HCT116 (cell line): ENCODE measurements around the gene C11orf21.

Source experiments
- ELF1 ChIP-seq: IDR thresholded peaks from 2 replicates; pipeline ENCODE4 v1.6.1; 2012; ENCODE audit warnings: low read depth, borderline replicate concordance
- JUND ChIP-seq: IDR thresholded peaks from 2 replicates; pipeline ENCODE4 v1.6.1; 2012
- POLR2AphosphoS5 ChIP-seq: IDR thresholded peaks from 2 replicates; pipeline ENCODE4 v1.6.1; 2011; ENCODE audit warnings: mild to moderate bottlenecking, low read depth, low read length, moderate library complexity
- TF ChIP-seq, protein P1 (sequence below): IDR thresholded peaks from 2 replicates; pipeline ENCODE4 v1.6.1; 2012
- TF ChIP-seq, protein P2 (sequence below): IDR thresholded peaks from 2 replicates; pipeline ENCODE4 v1.6.1; 2012; ENCODE audit warnings: low read depth
- TF ChIP-seq, protein P3 (sequence below): IDR thresholded peaks from 2 replicates; pipeline ENCODE4 v1.6.1; 2012
- TF ChIP-seq, protein P4 (sequence below), 3 experiments: fragments of 200-600 bp in 1 of 3; sonication (generic) in 1 of 3; IDR thresholded peaks in 2 of 3; conservative IDR thresholded peaks in 1 of 3; 2 replicates each; pipeline ENCODE4 v1.5.1; 2012 to 2017; ENCODE audit warnings: low read depth in 2 of 3, low read length in 2 of 3, antibody characterized with exemption in 1 of 3, borderline replicate concordance in 1 of 3, control low read depth in 1 of 3, mild to moderate bottlenecking in 1 of 3, mixed read lengths in 1 of 3, mixed run types in 1 of 3, moderate library complexity in 1 of 3; ENCODE audit not compliant: insufficient read depth in 1 of 3

DNA sequence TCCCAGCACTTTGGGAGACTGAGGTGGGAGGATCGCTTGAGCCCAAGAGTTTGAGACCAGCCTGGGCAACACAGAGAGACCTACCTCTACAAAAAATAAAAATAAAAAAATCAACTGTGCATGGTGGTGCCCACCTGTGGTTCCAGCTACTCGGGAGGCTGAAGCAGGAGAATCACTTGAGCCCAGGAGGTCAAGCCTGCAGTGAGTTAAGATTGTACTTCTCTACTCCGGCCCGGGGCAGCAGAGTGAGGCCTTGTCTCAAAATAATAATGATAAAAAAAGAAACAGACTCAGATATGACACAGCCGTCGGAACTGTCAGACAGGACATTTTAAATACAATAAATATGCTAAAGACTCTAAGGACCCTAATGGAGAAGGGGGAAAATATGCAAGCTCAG lies 49.7 kb downstream of the C11orf21 start:
- TF ChIP-seq POLR2AphosphoS5 (no peak), JUND (no peak), ELF1 (no peak)
- TF ChIP-seq, protein P1, sequence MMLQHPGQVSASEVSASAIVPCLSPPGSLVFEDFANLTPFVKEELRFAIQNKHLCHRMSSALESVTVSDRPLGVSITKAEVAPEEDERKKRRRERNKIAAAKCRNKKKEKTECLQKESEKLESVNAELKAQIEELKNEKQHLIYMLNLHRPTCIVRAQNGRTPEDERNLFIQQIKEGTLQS, result no peak
- TF ChIP-seq, protein P2, sequence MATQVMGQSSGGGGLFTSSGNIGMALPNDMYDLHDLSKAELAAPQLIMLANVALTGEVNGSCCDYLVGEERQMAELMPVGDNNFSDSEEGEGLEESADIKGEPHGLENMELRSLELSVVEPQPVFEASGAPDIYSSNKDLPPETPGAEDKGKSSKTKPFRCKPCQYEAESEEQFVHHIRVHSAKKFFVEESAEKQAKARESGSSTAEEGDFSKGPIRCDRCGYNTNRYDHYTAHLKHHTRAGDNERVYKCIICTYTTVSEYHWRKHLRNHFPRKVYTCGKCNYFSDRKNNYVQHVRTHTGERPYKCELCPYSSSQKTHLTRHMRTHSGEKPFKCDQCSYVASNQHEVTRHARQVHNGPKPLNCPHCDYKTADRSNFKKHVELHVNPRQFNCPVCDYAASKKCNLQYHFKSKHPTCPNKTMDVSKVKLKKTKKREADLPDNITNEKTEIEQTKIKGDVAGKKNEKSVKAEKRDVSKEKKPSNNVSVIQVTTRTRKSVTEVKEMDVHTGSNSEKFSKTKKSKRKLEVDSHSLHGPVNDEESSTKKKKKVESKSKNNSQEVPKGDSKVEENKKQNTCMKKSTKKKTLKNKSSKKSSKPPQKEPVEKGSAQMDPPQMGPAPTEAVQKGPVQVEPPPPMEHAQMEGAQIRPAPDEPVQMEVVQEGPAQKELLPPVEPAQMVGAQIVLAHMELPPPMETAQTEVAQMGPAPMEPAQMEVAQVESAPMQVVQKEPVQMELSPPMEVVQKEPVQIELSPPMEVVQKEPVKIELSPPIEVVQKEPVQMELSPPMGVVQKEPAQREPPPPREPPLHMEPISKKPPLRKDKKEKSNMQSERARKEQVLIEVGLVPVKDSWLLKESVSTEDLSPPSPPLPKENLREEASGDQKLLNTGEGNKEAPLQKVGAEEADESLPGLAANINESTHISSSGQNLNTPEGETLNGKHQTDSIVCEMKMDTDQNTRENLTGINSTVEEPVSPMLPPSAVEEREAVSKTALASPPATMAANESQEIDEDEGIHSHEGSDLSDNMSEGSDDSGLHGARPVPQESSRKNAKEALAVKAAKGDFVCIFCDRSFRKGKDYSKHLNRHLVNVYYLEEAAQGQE, result no peak
- TF ChIP-seq, protein P3, sequence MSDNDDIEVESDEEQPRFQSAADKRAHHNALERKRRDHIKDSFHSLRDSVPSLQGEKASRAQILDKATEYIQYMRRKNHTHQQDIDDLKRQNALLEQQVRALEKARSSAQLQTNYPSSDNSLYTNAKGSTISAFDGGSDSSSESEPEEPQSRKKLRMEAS, result no peak
- TF ChIP-seq, protein P4, sequence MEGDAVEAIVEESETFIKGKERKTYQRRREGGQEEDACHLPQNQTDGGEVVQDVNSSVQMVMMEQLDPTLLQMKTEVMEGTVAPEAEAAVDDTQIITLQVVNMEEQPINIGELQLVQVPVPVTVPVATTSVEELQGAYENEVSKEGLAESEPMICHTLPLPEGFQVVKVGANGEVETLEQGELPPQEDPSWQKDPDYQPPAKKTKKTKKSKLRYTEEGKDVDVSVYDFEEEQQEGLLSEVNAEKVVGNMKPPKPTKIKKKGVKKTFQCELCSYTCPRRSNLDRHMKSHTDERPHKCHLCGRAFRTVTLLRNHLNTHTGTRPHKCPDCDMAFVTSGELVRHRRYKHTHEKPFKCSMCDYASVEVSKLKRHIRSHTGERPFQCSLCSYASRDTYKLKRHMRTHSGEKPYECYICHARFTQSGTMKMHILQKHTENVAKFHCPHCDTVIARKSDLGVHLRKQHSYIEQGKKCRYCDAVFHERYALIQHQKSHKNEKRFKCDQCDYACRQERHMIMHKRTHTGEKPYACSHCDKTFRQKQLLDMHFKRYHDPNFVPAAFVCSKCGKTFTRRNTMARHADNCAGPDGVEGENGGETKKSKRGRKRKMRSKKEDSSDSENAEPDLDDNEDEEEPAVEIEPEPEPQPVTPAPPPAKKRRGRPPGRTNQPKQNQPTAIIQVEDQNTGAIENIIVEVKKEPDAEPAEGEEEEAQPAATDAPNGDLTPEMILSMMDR (IDR thresholded peaks at IDR 0.05 in 2 of 3, conservative IDR thresholded peaks at IDR 0.05 in 1 of 3; ENCODE audit: borderline replicate concordance in 1 of 3, insufficient read depth in 1 of 3, low read depth in 2 of 3, low read length in 2 of 3), result no peak
